GM21786 (cell line): Measurements from ENCODE around the gene GPR78.

Experiments used
- ATAC-seq: cut with Tn5 transposase; IDR thresholded peaks from one replicate; pipeline ENCODE4 v1.9.1; 2021; ENCODE audit not compliant: unreplicated experiment

Gene GPR78

DNA sequence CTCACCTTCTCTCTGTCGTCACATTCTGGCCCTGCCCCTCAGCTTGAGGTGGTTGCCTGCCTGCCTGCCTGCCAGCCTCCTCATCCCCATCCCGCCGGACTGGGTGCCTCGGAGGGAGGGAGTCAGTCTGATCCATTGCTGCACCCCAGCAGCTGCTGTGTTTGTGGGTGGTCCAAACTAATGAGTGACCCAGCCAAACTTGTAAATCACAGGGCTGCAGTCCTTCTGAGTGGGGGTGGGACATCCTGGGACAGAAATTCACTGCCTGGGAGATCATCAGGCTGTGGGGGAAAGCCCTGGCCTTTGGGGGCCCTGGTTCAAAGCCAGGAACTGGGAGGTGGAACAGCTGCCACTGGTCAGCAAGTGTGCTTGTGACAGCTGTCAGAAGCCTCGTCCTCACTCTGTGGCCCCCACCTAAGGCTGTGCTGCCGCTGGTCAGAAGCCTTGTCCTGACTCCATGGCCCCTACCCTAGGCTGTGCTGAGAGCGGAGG, 5.6 kb downstream of the GPR78 start:
- ATAC-seq: no peak

DNA sequence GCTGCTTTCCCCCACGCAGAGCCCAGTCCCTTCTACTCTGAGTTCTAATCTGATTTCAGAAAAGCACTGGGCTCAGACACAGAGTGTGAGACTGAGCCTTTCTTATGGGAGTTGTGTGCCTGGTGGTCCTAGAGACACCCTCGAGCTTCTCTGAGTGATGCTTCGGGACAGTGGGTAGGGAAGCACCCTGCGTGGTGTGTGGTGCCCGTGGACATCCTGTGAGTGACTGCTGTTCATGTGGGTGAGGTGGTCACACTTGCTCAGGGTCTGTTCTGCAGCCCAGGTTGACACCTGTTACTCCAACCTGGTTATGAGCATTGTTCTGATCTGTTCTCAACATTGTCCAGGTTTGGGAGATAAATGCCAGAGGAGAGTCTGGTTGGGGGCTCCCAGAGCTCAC, 6.1 kb downstream of the GPR78 start:
- ATAC-seq: no peak

DNA sequence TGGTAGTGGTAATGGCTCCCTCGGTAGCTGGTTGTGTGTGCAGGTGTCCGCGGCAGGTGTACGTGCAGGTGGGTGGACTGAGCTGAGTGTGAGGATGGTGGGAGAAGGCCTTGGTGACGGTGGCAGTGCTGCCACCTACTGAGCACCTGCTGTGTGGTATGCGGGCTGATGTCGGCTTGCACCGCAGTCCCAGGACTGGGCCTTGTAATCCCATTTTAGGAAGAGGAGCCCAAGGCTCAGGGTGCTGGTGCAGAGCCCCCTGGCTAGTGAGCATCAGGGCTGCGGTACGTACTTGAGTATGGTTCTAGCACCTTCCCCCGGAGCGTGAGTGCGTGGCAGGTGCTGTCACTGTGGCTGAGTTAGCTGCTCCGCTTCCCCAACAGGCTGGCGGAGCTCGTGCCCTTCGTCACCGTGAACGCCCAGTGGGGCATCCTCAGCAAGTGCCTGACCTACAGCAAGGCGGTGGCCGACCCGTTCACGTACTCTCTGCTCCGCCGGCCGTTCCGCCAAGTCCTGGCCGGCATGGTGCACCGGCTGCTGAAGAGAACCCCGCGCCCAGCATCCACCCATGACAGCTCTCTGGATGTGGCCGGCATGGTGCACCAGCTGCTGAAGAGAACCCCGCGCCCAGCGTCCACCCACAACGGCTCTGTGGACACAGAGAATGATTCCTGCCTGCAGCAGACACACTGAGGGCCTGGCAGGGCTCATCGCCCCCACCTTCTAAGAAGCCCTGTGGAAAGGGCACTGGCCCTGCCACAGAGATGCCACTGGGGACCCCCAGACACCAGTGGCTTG, 6.7 kb downstream of the GPR78 start:
- ATAC-seq: no peak

DNA sequence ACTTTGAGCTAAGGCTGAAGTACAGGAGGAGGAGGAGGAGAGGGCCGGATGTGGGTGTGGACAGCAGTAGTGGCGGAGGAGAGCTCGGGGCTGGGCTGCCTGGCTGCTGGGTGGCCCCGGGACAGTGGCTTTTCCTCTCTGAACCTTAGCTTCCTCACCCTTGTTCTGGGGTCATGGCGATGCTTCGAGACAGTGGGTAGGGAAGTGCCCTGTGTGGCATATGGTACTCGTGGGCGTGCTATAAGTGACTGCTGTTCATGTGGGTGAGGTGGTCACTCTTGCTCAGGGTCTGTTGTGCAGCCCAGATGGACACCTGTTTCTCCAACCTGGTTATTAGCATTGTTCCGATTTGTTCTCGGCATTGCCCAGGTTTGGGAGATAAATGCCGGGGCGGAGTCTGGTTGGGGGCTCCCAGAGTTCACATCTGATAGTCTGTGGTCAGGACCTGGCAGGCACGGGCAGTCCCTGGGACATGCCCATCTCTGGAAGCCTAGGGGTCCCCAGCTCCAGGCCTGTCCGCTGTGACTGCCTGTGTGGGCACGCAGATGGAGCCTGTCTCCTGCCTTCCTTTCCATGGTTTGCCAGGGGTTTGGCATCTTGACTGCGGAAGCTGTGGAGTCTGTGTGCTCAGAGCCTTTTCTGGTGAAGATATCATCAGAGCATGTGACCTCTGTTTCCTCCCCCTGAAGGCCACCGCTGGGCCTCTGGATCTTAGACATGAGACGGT, 7.4 kb downstream of the GPR78 start:
- no peak for ATAC-seq

DNA sequence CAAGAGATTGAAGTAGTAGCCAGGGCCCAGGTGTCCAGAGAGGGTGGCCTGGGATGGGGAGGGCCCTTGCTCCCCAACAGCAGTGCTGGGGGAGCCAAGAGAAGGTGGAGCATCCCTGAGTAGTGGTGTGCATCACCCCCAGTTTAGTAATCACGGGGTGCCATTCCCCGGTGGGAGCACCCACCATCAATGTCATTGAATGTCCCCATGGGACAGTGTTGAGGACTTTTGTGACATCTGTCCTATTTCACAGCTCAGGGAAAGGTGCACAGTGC, 7.9 kb downstream of the GPR78 start:
- no peak for ATAC-seq

DNA sequence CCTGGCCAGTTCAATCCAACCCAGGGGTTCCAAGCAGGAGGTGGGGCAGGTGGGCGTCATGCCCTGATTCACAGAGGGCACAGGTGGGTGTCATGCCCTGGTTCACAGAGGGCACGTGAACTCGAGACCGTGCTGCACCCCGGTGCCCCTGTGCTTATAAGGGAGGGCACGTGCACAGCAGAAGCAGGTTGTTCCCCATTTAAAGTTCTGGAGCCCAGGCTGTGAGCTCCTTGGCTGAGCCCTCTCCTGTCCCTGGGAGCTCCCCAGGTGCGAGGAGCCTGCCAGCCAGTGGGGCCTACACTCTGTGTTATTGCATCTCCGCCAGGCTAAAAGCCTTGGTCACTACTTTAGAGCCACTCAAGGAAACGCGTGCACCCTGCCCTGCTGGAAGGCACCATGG, 9.1 kb downstream of the GPR78 start:
- ATAC-seq: no peak

DNA sequence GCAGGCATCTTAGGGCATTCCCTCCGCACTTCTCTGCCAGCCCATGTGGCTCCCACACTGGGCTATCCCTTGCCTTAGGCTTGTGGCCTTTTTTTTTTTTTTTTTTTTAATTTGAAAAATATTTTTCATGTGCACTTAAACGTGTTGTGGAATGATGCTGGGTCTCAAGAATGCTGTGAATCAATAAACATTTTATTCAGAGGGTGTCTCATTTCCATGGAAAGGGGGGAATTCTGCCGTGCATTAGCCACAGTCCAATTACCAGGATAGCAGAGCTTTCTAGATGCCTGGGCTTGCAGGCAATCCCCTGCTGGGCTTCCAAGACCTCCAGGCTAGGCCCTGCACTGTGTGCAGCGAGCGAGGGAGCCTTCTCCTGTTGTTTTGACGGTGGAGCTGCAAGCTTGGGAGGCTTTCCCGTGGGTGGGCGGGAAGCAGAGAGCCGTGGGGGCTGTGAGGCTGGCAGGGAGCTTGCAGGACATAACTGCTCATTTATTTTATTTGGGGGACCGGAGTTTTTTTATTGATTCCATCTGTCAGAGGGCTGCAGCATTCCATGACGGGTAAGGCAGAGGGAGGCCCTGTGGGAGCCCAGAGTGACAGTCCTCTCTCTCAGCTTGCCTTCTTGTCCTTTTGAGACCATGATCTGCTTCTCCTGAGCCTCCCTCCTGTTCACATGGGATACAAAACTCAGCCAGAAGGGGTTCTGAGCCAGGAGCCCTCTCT, 9.8 kb downstream of the GPR78 start:
- ATAC-seq: no peak

DNA sequence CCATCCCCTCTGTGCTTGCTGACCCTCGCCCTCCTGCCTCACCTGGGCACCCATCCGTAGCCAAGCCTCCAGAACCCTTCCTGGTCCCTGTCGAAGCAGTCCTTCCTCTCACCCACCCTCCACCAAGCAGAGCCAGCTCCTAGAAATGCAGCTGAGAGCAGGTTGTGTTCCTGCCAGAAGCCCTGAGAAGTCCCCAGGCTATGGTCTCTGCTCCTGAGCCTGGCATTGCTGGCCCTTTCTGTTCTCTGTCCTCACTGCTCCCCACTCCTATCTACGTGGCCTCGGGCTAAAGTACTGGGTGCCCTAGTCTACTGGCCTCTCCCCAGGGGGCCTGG, 10.3 kb downstream of the GPR78 start:
- no peak for ATAC-seq

DNA sequence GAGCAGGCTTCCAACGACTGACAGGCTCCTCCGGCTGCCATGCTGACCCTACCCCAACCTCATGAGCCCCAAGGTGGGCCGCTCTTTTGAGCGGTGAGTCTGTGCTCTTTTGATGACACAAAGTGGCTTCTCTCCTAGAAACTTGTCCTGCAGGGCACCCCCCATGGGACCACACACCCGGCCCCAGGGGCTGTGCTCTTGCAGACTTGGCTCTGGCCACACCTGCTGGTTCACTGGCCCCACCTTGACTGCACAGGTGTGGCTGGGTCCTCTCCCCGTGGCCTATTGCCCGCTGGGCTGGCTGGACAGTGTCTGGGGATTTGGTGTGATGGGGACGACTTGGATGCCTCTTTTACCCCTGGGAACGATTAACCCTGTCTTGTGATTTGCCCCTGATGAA, 10.9 kb downstream of the GPR78 start:
- ATAC-seq: no peak

DNA sequence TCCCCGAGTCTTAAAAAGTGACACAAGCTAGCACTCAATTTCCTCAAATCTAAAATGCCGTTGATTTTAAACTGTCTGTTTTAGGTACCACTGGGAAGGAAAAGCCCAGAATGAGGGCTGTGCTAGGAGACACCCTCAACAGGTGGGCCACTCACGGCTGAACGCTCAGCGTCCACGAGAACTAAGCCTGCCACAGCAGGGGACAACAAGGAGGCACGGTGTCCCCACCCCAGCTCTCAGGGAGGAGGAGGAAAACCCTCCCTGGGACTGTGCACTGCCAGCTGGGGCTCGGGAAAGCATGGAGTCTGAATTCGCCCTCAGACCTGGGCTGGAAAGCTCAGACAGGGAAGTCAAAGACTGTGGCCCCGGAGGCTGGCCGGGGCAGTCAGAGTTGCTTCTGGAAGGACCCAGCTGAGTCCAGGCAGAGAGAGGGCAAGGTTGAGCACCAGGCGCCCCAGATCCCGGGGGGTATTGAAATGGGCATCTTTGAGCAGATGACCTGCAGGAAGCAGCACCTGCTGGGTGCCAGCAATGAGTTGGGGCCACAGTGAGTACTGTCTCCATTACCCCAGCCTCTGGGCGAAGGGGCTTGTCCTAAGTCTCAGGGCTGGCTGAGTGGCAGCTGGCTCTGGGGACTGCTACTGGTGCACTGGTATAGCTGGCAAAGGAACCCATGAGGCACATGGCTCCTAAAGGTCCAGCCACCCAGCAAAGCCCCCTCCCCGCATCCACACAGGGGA, 11.6 kb downstream of the GPR78 start:
- ATAC-seq: no peak

DNA sequence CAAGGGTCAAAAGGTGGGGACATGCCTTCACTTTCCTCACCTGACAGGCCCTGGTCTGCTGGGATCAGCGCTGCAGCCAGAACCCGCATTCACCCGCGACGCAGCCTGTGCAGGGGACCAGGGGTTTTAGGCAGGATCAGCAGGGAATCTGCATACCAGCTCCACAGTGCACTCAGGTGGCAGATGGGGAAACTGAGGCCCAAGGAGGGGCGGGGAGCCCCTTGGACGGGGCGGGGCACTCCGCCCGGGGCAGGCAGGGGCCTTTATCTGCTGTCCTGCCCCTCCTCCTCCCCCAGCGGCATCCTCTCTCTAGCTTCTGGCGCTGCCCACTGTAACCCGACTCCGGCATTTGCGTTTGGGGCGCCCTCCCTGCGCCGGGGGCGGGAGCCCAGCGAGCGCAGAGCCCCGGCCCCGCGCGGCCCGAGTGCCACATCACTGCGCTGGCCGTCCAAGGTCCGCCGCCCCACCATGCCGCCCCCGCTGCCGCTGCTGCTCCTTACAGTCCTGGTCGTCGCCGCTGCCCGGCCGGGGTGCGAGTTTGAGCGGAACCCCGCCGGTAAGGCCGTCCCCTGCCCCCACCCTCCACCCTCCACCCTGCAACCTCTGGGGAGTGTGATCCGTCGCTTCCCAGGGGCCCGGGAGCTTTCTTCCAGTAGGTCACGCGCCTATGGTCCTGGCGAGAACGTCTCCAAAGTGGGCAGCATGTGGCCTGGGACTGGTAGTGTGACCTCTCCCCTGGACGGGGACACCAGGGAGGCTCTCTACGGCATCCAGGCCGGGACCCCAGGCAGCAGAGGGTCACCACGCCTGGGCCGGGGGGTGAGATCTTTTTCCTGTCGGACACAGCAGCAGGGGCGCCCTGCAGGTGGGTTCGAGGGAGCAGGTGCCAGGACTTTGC, 12.4 kb downstream of the GPR78 start, which contains the start of gene CPZ:
Gene CPZ (plus strand): TSS at position 400 of the 898 bp plus-strand sequence. CDS start 69 bp downstream, at position 469.
- ATAC-seq: no peak

DNA sequence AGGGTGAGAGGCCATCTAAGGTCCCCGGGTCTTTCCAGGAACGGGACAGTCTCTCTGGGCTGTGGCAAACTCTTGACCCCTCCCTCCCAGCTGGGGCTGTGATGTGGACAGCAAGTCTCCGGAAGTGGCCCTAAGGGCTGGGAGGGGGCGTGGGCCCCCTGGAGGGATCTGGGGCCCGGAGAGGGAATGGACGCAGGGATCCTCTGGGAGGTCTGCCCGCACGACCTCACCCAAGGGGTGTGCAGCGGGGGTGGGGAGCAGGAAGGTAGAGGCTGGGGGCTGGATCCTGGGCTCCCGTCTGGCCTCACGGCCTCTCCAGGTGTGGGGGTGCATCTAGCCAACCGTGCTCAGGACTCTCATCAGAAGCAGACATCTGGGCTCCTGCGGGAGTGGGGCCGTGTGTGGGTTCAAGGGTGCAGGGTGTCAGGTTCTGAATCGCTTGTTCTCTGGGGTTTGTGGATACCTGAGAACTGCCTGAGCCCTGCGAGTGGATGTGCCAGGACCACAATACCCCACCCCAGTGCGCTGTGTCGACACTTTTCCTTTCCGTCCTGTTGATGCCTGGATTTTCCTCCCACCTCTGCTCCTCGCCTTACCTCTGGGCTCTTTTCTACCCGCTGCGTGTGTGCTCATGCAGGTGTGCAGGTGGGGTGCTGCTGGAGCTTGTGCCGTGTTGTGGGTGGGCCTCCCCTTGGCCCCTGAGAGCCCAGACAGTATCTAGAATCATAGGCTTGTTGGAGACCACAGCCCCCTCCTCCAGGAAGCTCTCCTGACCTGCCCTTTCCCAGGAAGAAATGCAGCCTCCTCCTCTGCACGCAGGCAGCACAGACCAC, 13.3 kb downstream of the GPR78 start:
- no peak for ATAC-seq

DNA sequence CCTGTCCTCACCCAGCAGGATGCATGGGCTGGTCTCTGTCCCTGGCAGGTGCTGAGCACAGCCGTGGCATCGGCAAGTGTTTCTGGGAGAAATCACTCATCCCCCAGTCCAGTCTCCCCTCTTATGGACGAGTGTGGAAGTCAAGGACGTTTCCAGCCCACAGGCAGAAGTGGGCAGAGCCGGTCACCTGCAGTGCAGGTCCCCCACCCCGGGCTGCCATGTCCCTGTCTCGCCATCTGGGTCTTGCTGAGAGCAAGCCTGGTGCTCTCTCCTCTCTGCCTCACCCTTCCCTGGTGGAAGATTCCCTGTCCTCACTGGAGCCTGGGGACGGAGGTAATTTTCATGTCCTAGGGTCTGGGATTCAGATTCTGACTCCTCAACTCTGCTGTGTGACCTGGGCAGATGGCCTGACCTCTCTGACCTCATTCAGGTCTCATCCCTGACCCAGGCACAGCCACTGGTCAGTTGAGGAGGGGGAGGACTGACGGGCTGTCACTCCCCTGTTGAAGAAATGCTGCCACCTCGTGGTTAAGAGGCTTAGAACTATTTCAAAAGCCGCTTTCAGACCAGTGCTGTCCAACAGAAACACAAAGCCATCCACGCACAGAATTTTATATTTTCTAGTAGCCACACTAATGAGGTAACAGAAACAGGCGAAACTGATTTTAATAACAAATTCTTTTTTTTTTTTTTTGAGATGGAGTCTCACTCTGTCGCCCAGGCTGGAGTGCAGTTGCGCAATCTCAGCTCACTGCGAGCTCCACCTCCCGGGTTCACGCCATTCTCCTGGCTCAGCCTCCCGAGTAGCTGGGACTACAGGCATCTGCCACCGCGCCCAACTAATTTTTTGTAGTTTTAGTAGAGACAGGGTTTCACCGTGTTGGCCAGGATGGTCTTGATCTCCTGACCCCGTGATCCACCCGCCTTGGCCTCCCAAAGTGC, 14.2 kb downstream of the GPR78 start:
- ATAC-seq: no peak

DNA sequence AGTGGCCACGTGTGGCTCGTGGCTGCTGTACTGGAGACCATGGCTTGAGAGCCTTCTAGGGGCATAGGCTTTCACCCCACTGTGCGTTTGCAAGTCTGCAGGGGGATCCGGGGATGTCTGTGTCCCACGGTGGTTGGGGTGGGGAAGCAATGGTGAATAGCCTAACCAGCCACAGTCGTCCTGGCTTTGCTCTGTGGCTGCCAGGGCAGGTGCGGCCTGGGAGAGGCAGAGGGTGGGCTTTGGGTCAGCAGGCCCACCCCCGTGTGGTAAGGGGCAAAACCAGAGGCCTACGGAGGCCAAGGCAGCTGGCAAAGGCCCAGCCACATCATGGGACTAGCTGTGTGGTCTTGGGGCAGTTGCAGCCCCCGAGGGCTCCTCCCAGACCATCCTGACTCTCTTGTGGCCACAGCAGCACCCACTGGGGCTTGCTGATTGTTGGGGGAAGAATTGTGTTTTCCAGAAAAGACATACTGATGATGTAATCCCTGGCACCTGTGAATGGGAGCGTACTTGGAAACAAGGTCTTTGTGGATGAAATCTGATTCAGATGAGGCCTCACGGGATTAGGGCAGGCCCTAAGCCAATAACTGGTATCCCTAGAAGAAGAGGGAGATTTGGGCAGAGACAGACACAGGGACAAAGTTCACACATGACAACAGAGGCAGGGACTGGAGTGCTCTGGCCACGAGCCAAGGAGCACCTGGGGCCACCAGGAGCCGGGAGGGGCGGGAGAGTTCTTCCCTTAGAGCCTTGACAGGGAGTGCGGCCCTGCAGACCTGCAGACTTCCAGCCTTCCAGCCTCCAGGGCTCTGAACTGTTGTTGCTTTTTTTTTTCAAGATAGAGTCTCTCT, 15.3 kb downstream of the GPR78 start:
- ATAC-seq: no peak

DNA sequence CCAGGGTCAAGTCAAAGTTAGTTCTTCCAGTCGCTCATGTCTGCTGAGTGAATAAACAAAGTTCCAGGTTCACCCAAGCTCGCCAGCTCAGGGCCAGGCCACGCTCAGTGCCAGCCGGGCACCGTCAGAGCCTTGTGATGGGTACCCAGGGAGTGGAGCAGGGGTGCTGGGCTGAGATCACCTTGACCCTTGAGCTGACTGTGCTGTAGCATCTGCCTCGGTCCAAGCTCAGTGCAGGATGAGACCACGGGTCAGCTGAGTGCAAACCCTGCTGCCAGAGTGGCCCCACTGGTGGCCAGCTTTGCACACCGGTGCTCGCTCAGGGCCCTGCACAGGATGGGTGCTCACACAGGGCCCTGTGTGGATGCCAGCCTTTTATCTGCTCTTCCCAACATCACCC, 16.7 kb downstream of the GPR78 start:
- no peak for ATAC-seq

DNA sequence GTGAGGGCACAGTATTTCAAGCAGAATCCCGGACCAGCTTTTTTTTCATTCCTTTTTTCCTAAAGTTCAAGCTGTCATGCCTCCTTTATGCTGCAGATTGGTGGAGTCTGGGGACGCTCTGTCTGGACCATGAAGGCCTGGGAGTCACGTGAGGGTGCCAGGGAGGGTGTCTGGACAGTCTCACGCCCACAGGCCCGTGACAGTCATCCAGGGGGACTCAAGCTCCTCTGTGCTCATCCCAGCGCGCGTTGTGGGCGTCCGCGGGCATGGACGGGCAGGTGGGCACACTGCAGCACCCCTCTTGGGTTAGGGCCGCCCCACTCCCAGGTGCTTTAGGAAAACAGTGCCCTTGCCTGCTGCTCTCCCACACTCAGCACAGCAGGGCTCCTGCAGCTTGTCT, 17.1 kb downstream of the GPR78 start:
- no peak for ATAC-seq

DNA sequence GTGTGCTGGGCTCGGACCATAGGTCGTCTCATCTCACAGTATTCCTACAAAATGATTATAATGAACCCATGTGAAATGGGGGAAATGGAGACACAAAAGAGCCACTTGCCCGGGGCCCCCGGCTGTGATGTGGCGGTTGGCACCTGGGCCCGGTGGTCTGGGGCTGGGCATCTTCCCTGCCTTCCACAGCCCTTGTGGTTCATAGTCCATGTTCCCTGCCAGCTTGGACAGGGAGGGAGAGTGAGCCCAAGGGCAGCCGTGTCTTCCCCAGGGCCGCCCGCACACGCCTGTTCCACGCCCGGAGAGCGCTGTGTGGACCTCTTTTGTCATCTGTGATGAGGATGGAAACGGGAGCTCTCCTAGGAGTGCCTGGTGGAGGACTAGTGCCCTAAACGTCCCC, 17.6 kb downstream of the GPR78 start:
- ATAC-seq: no peak
